Endodermal cell (in vitro differentiated cells): ENCODE data around the gene IL3. TPM values are rescaled to one million over a fixed set of nuclear protein-coding genes. Genes with fewer than 3 reads are reported as not detected.

Source experiments
- DNase-seq: peaks from one replicate; pipeline ENCODE4 v3.0.0-alpha.2; 2017
- H3K27ac ChIP-seq: 2 replicates; pipeline ENCODE4 v1.5.1; 2013; ENCODE audit warnings: mild to moderate bottlenecking, low read depth, low read length, moderate library complexity
- H3K27me3 ChIP-seq: 2 replicates; pipeline ENCODE4 v1.6.1; 2013; ENCODE audit warnings: mild to moderate bottlenecking, low read length, moderate library complexity; ENCODE audit not compliant: insufficient read depth, control insufficient read depth, poor library complexity, severe bottlenecking
- H3K36me3 ChIP-seq: 2 replicates; pipeline ENCODE4 v1.7.0; 2013; ENCODE audit warnings: mild to moderate bottlenecking, low read length, moderate library complexity; ENCODE audit not compliant: control insufficient read depth, insufficient read depth
- H3K4me1 ChIP-seq: one replicate; pipeline ENCODE4 v1.7.0; 2013; ENCODE audit warnings: low read length; ENCODE audit not compliant: control insufficient read depth, insufficient read depth
- H3K4me3 ChIP-seq: 2 replicates; pipeline ENCODE4 v1.5.1; 2013; ENCODE audit warnings: mild to moderate bottlenecking, low read length, moderate library complexity
- H3K9ac ChIP-seq: 2 replicates; pipeline ENCODE4 v1.6.1; 2013; ENCODE audit warnings: mild to moderate bottlenecking, low read length, moderate library complexity; ENCODE audit not compliant: poor library complexity, severe bottlenecking; ENCODE audit errors: extremely low read depth
- H3K9me3 ChIP-seq: 2 replicates; pipeline ENCODE4 v1.6.1; 2013; ENCODE audit warnings: mild to moderate bottlenecking, low read length, moderate library complexity; ENCODE audit not compliant: control insufficient read depth
- H3K27ac Mint-ChIP-seq: 2 replicates; pipeline ENCODE4 v1.8.0; 2020; ENCODE audit warnings: mixed read lengths
- H3K27me3 Mint-ChIP-seq: 2 replicates; pipeline ENCODE4 v1.8.0; 2021; ENCODE audit warnings: mild to moderate bottlenecking, mixed read lengths; ENCODE audit not compliant: insufficient read depth
- H3K36me3 Mint-ChIP-seq: 2 replicates; pipeline ENCODE4 v1.8.0; 2020; ENCODE audit warnings: low read depth, mixed read lengths
- H3K4me1 Mint-ChIP-seq: 2 replicates; pipeline ENCODE4 v1.8.0; 2020; ENCODE audit warnings: mixed read lengths
- H3K4me3 Mint-ChIP-seq: 2 replicates; pipeline ENCODE4 v1.8.0; 2020; ENCODE audit warnings: mild to moderate bottlenecking, moderate library complexity, mixed read lengths
- H3K9me3 Mint-ChIP-seq: 2 replicates; pipeline ENCODE4 v1.8.0; 2020; ENCODE audit warnings: mild to moderate bottlenecking, mixed read lengths
- CTCF ChIP-seq: fragments of 200-600 bp; sonication (generic); conservative IDR thresholded peaks from 2 replicates; pipeline ENCODE4 v1.5.0; 2021; ENCODE audit warnings: antibody characterized with exemption, mild to moderate bottlenecking
- WGBS, 2 experiments: methylation state at CpG; one replicate each; pipeline versions ENCODE4 v1.1.5 to v1.1.7; 2013; ENCODE audit warnings: missing lambda C conversion rate in 2 of 2, mixed read lengths in 1 of 2; ENCODE audit not compliant: insufficient coverage in 1 of 2, insufficient read length in 1 of 2; 5-methylcytosine and 5-hydroxymethylcytosine counted together
- total RNA-seq, 2 donors: library from RNA; stranded (reverse); fragmentation: NEBNext Ultra II Directional in 1 of 2; extraction: Animal tissue kit (Norgen Biotek cat#: 25700) in 1 of 2; gene quantifications; 2 replicates in 1 of 2; 3 replicates in 1 of 2; pipeline ENCODE4 v1.2.1, GENCODE V29; 2021

IL3 gene
- total RNA-seq, 2 donors from 2014 or later: not detected

- no peak overlapping the region for H3K27ac Mint-ChIP-seq
- H3K27ac ChIP-seq: no peak overlapping the region
- no peak overlapping the region for H3K4me3 Mint-ChIP-seq
- no peak overlapping the region for H3K9ac ChIP-seq
- H3K27me3 ChIP-seq: no peaks in the 10 kb centered on the region
- H3K36me3 ChIP-seq: no peaks in the 10 kb centered on the region
- no peaks in the 10 kb centered on the region for H3K4me1 Mint-ChIP-seq
- no peaks in the 10 kb centered on the region for H3K4me1 ChIP-seq
- 57 to 62% methylated on average over 7 to 9 of the region's 9 CpGs for WGBS, 2 experiments
- no peaks in the 10 kb centered on the region for H3K9me3 ChIP-seq
- H3K9me3 Mint-ChIP-seq: no peaks in the 10 kb centered on the region
- no peaks in the 10 kb centered on the region for H3K27me3 Mint-ChIP-seq
- TF ChIP-seq CTCF: peak; percentile 96
- DNase-seq: peak; percentile 95
- no peak overlapping the region for H3K4me3 ChIP-seq
- H3K36me3 Mint-ChIP-seq: no peaks in the 10 kb centered on the region
Observed at GRCh38 chr5:132063090-132063911, 2.8 kb downstream of the IL3 start.

- DNase-seq: no peak
Observed at GRCh38 chr5:132064140-132064539, 3.7 kb downstream of the IL3 start.

GRCh38 chr5:132064738-132065331 is 4.4 kb downstream of the IL3 start:
- no peaks in the 10 kb centered on the region for H3K9me3 Mint-ChIP-seq
- no peaks in the 10 kb centered on the region for H3K36me3 Mint-ChIP-seq
- H3K4me1 Mint-ChIP-seq: no peaks in the 10 kb centered on the region
- Histone ChIP-seq H3K36me3 (no peaks in the 10 kb centered on the region), H3K4me3 (no peak overlapping the region), H3K27ac (no peak overlapping the region), H3K9ac (no peak overlapping the region), H3K4me1 (no peaks in the 10 kb centered on the region), H3K9me3 (no peaks in the 10 kb centered on the region), H3K27me3 (no peaks in the 10 kb centered on the region)
- 66 to 67% methylated on average over 8 to 11 of the region's 11 CpGs for WGBS, 2 experiments
- no peak overlapping the region for H3K4me3 Mint-ChIP-seq
- no peak overlapping the region for H3K27ac Mint-ChIP-seq
- H3K27me3 Mint-ChIP-seq: no peaks in the 10 kb centered on the region
- peak; percentile 90 for TF ChIP-seq CTCF
- peak; percentile 97 for DNase-seq

More at GRCh38 chr5:132064140-132064539, 3.7 kb downstream of the IL3 start:
- H3K9ac ChIP-seq: no peak overlapping the region
- WGBS, 2 experiments: 71 to 76% methylated on average over 2 to 5 of the region's 5 CpGs
- Mint-ChIP-seq H3K4me3 (no peak overlapping the region), H3K27ac (no peak overlapping the region), H3K9me3 (no peaks in the 10 kb centered on the region), H3K27me3 (no peaks in the 10 kb centered on the region), H3K36me3 (no peaks in the 10 kb centered on the region), H3K4me1 (no peaks in the 10 kb centered on the region)
- no peaks in the 10 kb centered on the region for H3K9me3 ChIP-seq
- H3K27ac ChIP-seq: no peak overlapping the region
- H3K27me3 ChIP-seq: no peaks in the 10 kb centered on the region
- H3K4me1 ChIP-seq: no peaks in the 10 kb centered on the region
- no peak overlapping the region for H3K4me3 ChIP-seq
- no peaks in the 10 kb centered on the region for H3K36me3 ChIP-seq
- no peak for TF ChIP-seq CTCF
